Body of pancreas (tissue), 4 donors: ENCODE measurements around the gene SLX9.

Experiments used
- CTCF ChIP-seq, 7 experiments: fragments of 450-650 bp in 4 of 7; fragments of 200-600 bp in 3 of 7; sonication (generic) in 3 of 7; IDR thresholded peaks; one replicate each; pipeline ENCODE4 v1.5.1; 2016 to 2019; ENCODE audit warnings: antibody characterized with exemption in 7 of 7
- POLR2A ChIP-seq, 3 donors: fragments of 450-650 bp; IDR thresholded peaks; one replicate each; pipeline ENCODE4 v1.6.1; 2016; ENCODE audit warnings: antibody characterized with exemption in 3 of 3, mild to moderate bottlenecking in 2 of 3

GRCh38 chr21:44973598-44973997 is 33.8 kb downstream of the SLX9 start:
- no peak for TF ChIP-seq CTCF (IDR thresholded peaks at IDR 0.05)
- TF ChIP-seq POLR2A (IDR thresholded peaks at IDR 0.05): no peak
